Measurements from ENCODE around the gene HOXD8.

GRCh38 chr2:176151442-176152287 is 22.2 kb downstream of the HOXD8 start, which contains the start of gene HOXD4:
- TF ChIP-seq POLR2AphosphoS5 (IDR thresholded peaks at IDR 0.05; ENCODE audit: low read depth, low read length): no peak
- TF ChIP-seq, protein P1, sequence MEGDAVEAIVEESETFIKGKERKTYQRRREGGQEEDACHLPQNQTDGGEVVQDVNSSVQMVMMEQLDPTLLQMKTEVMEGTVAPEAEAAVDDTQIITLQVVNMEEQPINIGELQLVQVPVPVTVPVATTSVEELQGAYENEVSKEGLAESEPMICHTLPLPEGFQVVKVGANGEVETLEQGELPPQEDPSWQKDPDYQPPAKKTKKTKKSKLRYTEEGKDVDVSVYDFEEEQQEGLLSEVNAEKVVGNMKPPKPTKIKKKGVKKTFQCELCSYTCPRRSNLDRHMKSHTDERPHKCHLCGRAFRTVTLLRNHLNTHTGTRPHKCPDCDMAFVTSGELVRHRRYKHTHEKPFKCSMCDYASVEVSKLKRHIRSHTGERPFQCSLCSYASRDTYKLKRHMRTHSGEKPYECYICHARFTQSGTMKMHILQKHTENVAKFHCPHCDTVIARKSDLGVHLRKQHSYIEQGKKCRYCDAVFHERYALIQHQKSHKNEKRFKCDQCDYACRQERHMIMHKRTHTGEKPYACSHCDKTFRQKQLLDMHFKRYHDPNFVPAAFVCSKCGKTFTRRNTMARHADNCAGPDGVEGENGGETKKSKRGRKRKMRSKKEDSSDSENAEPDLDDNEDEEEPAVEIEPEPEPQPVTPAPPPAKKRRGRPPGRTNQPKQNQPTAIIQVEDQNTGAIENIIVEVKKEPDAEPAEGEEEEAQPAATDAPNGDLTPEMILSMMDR (IDR thresholded peaks at IDR 0.05): no peak
- TF ChIP-seq, protein P2, sequence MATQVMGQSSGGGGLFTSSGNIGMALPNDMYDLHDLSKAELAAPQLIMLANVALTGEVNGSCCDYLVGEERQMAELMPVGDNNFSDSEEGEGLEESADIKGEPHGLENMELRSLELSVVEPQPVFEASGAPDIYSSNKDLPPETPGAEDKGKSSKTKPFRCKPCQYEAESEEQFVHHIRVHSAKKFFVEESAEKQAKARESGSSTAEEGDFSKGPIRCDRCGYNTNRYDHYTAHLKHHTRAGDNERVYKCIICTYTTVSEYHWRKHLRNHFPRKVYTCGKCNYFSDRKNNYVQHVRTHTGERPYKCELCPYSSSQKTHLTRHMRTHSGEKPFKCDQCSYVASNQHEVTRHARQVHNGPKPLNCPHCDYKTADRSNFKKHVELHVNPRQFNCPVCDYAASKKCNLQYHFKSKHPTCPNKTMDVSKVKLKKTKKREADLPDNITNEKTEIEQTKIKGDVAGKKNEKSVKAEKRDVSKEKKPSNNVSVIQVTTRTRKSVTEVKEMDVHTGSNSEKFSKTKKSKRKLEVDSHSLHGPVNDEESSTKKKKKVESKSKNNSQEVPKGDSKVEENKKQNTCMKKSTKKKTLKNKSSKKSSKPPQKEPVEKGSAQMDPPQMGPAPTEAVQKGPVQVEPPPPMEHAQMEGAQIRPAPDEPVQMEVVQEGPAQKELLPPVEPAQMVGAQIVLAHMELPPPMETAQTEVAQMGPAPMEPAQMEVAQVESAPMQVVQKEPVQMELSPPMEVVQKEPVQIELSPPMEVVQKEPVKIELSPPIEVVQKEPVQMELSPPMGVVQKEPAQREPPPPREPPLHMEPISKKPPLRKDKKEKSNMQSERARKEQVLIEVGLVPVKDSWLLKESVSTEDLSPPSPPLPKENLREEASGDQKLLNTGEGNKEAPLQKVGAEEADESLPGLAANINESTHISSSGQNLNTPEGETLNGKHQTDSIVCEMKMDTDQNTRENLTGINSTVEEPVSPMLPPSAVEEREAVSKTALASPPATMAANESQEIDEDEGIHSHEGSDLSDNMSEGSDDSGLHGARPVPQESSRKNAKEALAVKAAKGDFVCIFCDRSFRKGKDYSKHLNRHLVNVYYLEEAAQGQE (IDR thresholded peaks at IDR 0.05; ENCODE audit: insufficient read depth in 1 of 2, low read depth in 2 of 2, low read length in 1 of 2): no peak
